SK-N-SH treated with all-trans-retinoic acid at 6 μM for 48 hours (cell line): Measurements from ENCODE around the gene LCE1E.

ENCODE experiments used
- ATAC-seq: fragments of 200-7000 bp; cut with Tn5 transposase; 3 replicates; pipeline ENCODE4 v1.9.1; 2020; ENCODE audit warnings: mild to moderate bottlenecking, moderate library complexity
- ARNTL ChIP-seq: fragments of 450-650 bp; formaldehyde crosslinking; IDR thresholded peaks from 2 replicates; pipeline ENCODE4 v1.5.0; 2020; ENCODE audit warnings: low read depth, mild to moderate bottlenecking, moderate library complexity, borderline replicate concordance
- BACH2 ChIP-seq: fragments of 250-450 bp; sonication (Bioruptor Pico); IDR thresholded peaks from 2 replicates; pipeline ENCODE4 v1.9.0; 2021; ENCODE audit warnings: mild to moderate bottlenecking, borderline replicate concordance
- CREB5 ChIP-seq: fragments of 250-450 bp; sonication (Bioruptor Pico); IDR thresholded peaks from 2 replicates; pipeline ENCODE4 v1.5.1; 2020; ENCODE audit warnings: low read depth, mild to moderate bottlenecking, moderate library complexity
- CSDC2 ChIP-seq: fragments of 250-450 bp; sonication (Bioruptor Pico); IDR thresholded peaks from 2 replicates; pipeline ENCODE4 v1.5.0; 2020; ENCODE audit warnings: mild to moderate bottlenecking, moderate library complexity
- CSRNP3 ChIP-seq: fragments of 250-450 bp; sonication (Bioruptor Pico); IDR thresholded peaks from 2 replicates; pipeline ENCODE4 v1.5.1; 2021; ENCODE audit warnings: mild to moderate bottlenecking, moderate library complexity
- GLIS3 ChIP-seq: fragments of 250-450 bp; sonication (Bioruptor Pico); IDR thresholded peaks from 2 replicates; pipeline ENCODE4 v1.5.0; 2020; ENCODE audit warnings: mild to moderate bottlenecking, moderate library complexity
- ISL1 ChIP-seq: fragments of 250-450 bp; sonication (Bioruptor Pico); IDR thresholded peaks from 2 replicates; pipeline ENCODE4 v2.1.2; 2022; ENCODE audit warnings: mild to moderate bottlenecking, moderate library complexity
- OSR1 ChIP-seq: fragments of 250-450 bp; sonication (Bioruptor Pico); IDR thresholded peaks from 2 replicates; pipeline ENCODE4 v1.8.0; 2022; ENCODE audit warnings: moderate library complexity, mild to moderate bottlenecking, inconsistent platforms
- PATZ1 ChIP-seq: fragments of 250-450 bp; sonication (Bioruptor Pico); IDR thresholded peaks from 2 replicates; pipeline ENCODE4 v1.8.0; 2020; ENCODE audit warnings: mild to moderate bottlenecking, moderate library complexity, borderline replicate concordance
- POU6F1 ChIP-seq: fragments of 250-450 bp; sonication (Bioruptor Pico); IDR thresholded peaks from 2 replicates; pipeline ENCODE4 v1.8.0; 2021; ENCODE audit warnings: low read depth, mild to moderate bottlenecking, moderate library complexity, borderline replicate concordance
- PPARA ChIP-seq: fragments of 250-450 bp; sonication (Bioruptor Pico); IDR thresholded peaks from 2 replicates; pipeline ENCODE4 v1.5.0; 2020; ENCODE audit warnings: mild to moderate bottlenecking, borderline replicate concordance
- RARB ChIP-seq: fragments of 250-450 bp; sonication (Bioruptor Pico); IDR thresholded peaks from 2 replicates; pipeline ENCODE4 v1.8.0; 2021; ENCODE audit warnings: mild to moderate bottlenecking, moderate library complexity
- SNAI2 ChIP-seq: fragments of 250-450 bp; sonication (Bioruptor Pico); IDR thresholded peaks from 2 replicates; pipeline ENCODE4 v1.5.0; 2020; ENCODE audit warnings: mild to moderate bottlenecking, moderate library complexity
- TCF4 ChIP-seq: fragments of 250-450 bp; sonication (Bioruptor Pico); IDR thresholded peaks from 2 replicates; pipeline ENCODE4 v1.8.0; 2021; ENCODE audit warnings: mild to moderate bottlenecking, moderate library complexity, borderline replicate concordance
- TOX ChIP-seq: fragments of 250-450 bp; sonication (Bioruptor Pico); IDR thresholded peaks from 2 replicates; pipeline ENCODE4 v1.8.0; 2021; ENCODE audit warnings: mild to moderate bottlenecking, moderate library complexity, borderline replicate concordance
- ZC3H10 ChIP-seq: fragments of 250-450 bp; sonication (Bioruptor Pico); IDR thresholded peaks from 2 replicates; pipeline ENCODE4 v1.5.1; 2021; ENCODE audit warnings: mild to moderate bottlenecking, moderate library complexity
- ZFP3 ChIP-seq: fragments of 250-450 bp; sonication (Bioruptor Pico); IDR thresholded peaks from 2 replicates; pipeline ENCODE4 v1.5.0; 2020; ENCODE audit warnings: mild to moderate bottlenecking, moderate library complexity
- ZFP30 ChIP-seq: fragments of 450-650 bp; formaldehyde crosslinking; IDR thresholded peaks from 2 replicates; pipeline ENCODE4 v1.5.0; 2022; ENCODE audit warnings: mild to moderate bottlenecking, moderate library complexity
- ZNF565 ChIP-seq: fragments of 450-650 bp; formaldehyde crosslinking; conservative IDR thresholded peaks from 2 replicates; pipeline ENCODE4 v1.5.0; 2020; ENCODE audit warnings: low read depth, mild to moderate bottlenecking, moderate library complexity
- ZNF70 ChIP-seq: fragments of 450-650 bp; formaldehyde crosslinking; IDR thresholded peaks from 2 replicates; pipeline ENCODE4 v1.5.0; 2020; ENCODE audit warnings: mild to moderate bottlenecking, moderate library complexity
- ZNF8 ChIP-seq: fragments of 450-650 bp; formaldehyde crosslinking; IDR thresholded peaks from 2 replicates; pipeline ENCODE4 v1.5.0; 2020; ENCODE audit warnings: mild to moderate bottlenecking, moderate library complexity

Gene LCE1E

GRCh38 chr1:152739841-152740240, 46.2 kb upstream of the LCE1E start:
- no peak for TF ChIP-seq ZFP3 (CRISPR knock-in tag)
- TF ChIP-seq RARB (CRISPR knock-in tag), result no peak
- TF ChIP-seq ZNF70 (CRISPR knock-in tag), result no peak
- TF ChIP-seq OSR1, result no peak
- no peak for TF ChIP-seq PPARA
- TF ChIP-seq PATZ1 (CRISPR knock-in tag), result no peak
- no peak for TF ChIP-seq ARNTL (CRISPR knock-in tag)
- TF ChIP-seq TCF4, result no peak
- no peak for TF ChIP-seq ISL1 (CRISPR knock-in tag)
- TF ChIP-seq GLIS3 (CRISPR knock-in tag), result no peak
- no peak for TF ChIP-seq BACH2 (CRISPR knock-in tag)
- no peak for TF ChIP-seq SNAI2 (CRISPR knock-in tag)
- TF ChIP-seq CREB5 (CRISPR knock-in tag), result no peak
- TF ChIP-seq ZC3H10, result no peak
- TF ChIP-seq ZNF565 (CRISPR knock-in tag), result no peak
- no peak for TF ChIP-seq ZFP30 (CRISPR knock-in tag)
- no peak for TF ChIP-seq TOX (CRISPR knock-in tag)
- TF ChIP-seq, all 23 proteins: peak for 0
- no peak for ATAC-seq

GRCh38 chr1:152741656-152742055, 44.4 kb upstream of the LCE1E start:
- TF ChIP-seq ZNF8 (CRISPR knock-in tag) (no peak), CREB5 (CRISPR knock-in tag) (no peak), ZNF70 (CRISPR knock-in tag) (no peak), CSRNP3 (CRISPR knock-in tag) (no peak), TOX (CRISPR knock-in tag) (no peak), BACH2 (CRISPR knock-in tag) (no peak)
- TF ChIP-seq, all 23 proteins: peak for 0
- no peak for ATAC-seq

GRCh38 chr1:152743371-152744145, 42.5 kb upstream of the LCE1E start:
- TF ChIP-seq TCF4, result no peak
- no peak for TF ChIP-seq GLIS3 (CRISPR knock-in tag)
- TF ChIP-seq SNAI2 (CRISPR knock-in tag), result no peak
- TF ChIP-seq PATZ1 (CRISPR knock-in tag), result no peak
- TF ChIP-seq ZNF70 (CRISPR knock-in tag), result no peak
- TF ChIP-seq POU6F1, result no peak
- no peak for TF ChIP-seq CSDC2 (CRISPR knock-in tag)
- no peak for TF ChIP-seq ZC3H10
- TF ChIP-seq CREB5 (CRISPR knock-in tag), result no peak
- no peak for TF ChIP-seq TOX (CRISPR knock-in tag)
- no peak for ATAC-seq
